ENCODE results near the gene APH1B.
A peak's percentile ranks its signal among the peaks of the same experiment; 100 is the strongest.
"Not testable (repeated sequence)": the region's sequence is repeated elsewhere in the genome, so short reads cannot be mapped to it uniquely, and the experiment has no call there.

APH1B gene

DNA sequence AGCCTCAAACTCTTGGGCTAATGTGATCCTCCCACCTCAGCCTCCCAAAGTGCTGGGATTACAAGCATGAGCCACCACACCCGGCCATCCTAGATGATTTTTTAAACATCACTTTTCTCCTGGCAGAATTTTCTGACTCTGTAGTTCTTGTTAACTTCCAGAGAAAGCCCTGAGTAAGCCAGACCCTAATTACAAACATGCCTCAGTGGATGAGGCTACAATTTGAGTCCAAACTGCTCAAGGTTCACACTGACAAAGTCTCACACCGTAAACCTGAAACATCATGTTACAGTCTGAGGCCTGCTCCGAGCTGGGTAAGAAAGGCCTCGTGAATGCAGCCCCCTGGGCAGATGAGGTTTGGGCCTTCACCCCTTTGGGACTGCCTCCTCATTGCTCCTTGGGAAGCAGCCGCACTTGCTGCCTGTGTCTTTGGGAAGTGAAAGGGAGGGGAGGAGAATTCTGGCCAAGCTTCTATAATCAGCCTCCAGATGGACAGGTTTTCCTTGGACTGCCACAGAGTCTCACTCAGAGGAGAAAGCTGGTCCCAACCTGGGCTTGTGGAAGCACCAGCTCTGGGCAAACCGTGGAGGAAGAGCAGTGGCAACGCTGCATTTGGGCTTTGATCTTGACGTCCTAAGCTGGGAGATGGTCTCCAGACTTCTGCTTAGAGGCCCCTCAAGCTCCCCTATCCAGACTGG is 58.3 kb downstream of the APH1B start:
- DNase-seq: no peak

DNA sequence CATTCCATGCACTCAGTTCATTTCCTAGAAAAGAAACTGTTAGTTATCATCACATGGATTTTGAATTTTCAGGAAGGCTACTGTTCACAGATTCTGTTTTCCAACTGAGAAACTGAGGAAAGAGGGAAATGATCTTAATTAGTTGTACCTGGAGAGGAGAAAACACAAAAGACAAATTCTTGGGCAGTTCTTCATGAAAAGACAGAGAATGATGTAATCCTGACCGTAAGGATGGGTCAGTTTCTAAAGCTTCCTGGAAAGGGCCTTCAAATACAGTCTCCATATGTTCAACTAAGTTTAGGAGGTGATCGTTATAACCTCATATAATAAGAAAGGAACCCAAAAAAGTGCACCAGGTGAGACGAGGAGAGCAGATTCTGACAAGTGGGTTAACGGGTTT is 59.6 kb downstream of the APH1B start:
- no peak for DNase-seq

DNA sequence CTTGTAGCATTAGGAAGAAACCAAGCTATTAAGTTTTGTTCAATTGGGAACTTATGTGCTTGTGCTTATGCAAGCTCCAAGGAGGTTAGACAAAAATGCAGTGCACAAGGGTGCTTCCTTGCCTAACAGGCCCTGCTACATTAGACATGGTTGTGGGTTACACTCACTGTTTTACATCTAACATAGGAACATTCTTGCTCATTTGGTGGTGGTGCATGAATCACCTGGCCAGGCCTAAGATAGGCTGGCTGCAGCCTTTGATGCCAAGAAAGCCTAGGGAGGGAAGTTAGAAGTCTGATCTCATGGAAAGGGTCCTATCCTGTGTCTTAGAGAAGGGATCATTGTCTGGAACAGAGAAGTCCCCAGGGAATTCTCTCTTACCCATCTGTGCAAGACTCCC is 60.8 kb downstream of the APH1B start:
- peak; percentile 13 for DNase-seq

DNA sequence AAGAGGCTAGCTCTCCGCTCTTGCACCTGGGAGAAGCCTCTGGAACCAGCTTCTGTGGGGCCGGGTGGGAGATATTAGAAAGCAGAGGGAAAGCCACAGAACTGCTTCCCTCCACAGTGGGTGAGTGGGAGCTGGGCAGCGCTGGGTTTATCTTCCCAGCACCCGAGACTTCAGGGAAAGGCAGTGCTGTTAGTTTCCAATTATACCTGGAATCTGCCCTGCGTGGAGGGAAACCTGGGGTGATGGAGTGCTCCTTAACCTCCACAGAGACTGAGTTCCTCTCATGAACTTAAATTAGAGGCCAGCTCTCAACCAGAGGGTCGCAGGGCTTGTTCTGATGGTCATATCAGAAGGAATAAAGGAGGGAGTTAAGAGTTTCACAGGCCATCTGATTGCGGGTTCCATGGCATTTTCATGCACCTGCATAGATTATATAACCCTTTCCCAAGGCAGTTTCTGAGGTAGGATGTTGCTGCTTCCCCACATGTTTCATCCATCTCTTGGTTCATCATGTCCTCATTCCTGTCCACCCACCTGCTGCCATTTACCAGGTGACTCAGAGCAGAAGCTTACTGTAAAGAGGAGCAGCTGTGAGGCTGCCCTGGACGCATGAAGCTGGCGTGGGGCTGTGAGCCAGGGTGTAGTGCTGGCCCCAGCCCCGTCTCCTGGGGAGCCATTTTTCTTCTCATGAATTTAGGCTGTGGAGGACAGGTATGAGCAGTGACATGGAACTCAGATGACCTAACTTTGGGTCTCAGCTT is 61.8 kb downstream of the APH1B start:
- no peak for DNase-seq

DNA sequence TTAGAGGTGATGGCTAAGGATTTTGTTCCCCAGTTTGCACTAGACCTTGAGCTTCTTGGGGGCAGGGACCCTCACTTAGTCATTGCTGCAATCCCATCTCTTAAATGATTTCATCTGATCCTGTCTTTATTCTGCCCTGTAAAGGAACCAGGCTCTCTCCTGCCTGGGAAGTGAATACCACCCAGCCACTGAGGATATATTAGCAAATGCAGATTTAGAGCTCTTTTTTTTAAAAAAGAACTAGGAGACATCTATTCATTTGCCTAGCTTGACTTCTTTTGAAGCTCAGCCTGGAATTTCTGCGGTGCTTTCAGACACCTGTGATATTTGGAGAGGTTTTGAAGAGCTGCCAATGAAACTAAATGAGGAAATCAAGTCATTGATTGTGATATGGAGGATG is 62.4 kb downstream of the APH1B start:
- DNase-seq: no peak

DNA sequence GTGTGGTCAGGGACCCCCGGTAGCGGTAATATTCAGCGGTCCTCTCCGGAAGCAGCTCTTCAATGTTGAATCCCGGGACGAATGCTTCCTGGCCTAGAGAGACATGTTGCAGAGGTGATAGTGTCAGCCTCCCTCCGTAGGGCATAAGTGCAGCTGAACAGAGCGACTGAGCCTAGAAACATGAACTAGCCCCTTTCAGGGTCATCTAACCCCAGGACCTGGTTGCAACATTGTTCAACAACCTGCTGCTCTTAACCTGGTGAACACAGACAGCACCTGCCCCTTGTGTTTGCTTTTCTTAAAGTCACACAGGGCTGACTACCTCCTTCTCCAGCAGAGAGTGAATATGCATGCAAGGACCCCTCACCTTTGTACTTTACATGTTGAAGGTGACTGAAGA is 62.9 kb downstream of the APH1B start:
- DNase-seq: no peak

DNA sequence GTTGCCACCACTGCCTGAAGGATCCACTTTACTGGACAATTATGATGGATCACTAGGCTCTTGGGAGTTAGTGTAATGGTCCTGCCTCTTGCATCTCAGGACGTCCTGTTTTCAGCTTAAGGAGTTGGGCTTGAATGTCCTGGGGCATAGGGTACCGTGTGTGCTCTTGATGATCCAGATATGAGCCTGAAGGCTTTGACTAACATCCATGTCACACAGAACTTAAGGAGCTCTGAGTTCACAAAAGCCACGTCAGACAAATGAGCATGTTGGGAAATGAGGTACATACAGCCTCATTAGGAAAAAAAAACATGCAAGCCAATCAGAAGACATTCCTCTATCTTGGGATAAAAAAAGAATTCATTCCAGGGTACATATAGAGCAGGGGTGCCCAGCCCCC is 63.5 kb downstream of the APH1B start:
- no peak for DNase-seq

DNA sequence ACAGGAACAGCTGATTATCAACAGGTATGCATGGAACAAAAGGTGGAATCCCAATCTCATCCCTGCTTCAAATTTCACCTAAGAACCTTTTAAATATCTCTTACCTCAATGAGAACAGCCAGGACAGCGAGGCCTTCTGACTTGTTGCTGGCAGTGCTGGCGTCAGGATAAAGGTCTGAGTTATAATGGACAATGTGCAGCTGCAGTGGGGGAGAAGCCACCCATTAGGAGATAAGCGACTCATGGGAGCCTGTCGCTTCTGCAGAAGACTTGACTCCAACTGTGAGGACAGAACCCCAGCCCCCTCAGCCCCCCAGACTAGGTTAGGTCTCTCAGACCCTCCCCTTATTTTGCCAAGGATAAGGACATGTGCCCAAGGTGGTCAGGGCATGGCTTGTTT is 64.5 kb downstream of the APH1B start:
- no peak for DNase-seq

DNA sequence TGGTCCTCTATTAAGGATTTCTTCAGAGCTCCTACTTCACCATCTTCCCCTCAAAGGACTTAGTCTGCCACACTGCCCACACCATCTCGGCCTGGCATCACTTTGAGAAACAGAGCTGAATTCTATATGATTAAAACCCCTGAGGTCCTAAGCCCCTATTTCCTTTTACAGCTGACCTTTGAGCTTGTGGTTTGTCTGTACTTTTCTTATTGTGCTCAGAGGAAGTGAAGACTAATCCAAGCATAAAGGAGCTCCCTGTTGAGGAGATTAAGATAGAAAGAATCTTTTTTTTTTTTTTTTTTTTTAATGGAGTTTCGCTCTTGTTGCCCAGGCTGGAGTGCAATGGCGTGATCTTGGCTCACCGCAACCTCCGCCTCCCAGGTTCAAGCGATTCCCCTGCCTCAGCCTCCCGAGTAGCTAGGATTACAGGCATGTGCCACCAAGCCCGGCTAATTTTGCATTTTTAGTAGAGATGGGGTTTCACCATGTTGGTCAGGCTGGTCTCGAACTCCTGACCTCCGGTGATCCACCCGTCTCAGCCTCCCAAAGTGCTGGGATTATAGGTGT is 65.7 kb downstream of the APH1B start:
- not testable (repeated sequence) for DNase-seq

DNA sequence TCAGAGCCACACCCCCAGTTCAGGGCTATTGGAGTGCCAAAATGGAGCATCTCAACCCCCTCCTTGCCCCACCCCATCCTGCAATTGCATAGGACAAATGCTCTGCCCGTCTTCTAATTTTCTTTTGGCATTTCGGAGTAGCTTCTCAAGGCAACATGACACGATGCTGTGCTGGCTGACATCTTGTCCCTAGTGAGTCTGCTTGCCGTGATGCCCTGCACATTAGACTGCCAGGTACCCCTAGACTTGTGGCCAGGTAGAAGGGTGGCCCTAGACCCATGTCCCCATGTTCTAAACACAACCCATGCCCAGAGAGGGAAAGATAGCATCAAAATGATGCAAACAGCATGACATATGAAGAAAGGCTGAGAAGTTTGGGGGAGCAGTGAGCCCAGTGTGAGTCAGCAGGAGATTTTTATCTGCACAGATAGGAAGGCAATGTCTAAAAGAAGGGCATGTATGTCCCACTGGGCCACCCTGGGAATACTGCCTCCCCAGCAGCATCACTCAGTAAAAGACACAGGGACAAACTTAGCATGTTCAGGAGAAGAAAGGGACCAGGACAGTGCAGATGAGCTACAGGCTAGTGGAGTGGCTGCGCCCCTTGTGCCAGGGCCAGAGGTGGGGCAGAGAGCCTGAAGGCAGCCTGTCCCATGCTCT is 67.5 kb downstream of the APH1B start:
- DNase-seq: no peak

DNA sequence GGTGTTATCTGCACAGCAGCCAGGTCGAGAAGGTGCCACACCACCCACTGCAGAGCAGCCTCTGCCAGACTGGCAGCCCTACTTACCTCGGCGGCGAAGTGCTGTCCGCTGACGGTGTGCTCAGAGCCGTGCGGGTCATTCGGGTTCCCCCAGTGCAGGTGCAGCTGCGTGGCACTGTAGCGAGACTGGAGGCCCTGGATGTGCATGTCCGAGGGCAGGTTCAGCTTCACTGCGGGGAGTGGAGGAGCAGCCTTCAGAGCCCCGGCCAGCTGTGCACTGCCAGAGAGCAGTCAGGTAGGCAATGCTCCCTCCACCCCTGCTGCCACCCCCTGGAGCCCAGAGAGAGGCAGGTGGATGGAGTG is 68.0 kb downstream of the APH1B start:
- no peak for DNase-seq

DNA sequence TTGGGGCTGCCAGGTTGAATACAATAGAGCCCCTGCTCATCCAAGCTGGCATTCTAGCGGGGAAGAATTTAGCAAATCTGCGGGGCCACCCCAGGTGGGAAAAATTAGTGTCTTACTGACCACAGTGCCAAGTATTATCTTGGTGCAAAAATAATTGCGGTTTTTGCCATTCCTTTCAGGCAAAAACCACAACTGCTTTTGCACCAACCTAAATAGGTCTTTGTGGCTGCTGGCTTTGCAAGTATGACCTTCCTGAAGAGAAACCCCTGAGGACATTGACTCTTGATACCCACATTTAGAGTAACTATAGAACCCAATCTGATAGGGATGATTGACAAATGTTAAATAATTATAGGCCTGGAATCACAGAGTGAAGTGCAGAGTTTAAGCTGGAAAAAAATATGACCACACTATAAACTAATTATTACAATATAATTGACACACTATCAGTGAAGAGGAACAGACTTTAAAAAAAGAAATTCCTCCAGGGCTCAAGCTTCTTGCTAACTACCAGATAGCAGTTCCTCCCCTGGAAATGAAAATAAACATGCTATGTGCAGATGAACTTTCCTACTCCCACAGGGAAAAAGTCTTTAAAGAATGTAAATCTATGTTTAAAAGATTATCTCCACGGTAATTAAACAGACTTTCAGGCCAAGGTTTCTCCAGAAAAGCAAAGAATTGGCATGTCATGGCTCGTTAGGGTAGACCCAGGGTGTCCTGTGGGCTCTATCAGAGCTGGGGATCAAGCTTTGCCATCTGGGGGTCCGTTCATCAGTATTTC is 69.9 kb downstream of the APH1B start:
- no peak for DNase-seq

DNA sequence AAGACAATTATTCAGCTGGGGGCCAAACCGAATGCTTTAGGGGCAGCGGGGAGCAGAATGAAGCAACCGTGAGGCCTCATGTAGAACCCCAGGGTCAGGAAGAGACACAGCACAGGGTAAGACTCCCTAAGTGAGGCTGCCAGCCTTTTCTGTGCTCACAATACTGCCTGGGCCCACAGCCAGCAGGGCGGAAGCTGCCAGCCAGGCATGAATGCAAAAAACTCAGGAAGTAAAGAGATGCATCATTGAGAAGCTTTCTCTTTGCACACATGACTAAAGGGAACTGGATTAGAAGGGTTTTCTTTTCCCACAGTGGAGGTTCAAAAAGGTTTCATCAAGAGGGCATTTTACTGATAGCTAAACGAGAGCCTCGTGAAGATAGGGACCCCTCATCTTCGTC is 71.0 kb downstream of the APH1B start:
- no peak for DNase-seq

DNA sequence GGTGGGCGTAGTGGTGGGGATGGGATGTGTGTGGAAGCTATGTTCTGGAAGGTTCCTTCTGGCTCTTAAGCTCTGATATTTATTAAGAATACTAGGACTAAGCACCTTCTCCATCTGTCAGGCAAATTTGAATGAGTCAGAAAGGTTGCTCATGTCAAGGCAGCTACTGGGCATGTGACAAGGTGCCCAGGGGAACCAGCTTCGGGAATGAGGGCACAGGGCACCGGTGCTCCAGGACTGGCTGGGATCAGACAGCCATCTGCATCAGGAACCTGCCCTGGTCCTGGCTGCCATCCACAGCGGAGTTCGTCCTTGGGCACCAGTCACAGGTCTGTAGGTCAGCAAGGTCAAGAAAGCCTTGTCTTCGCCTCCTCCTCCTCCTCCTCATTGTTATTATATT is 71.8 kb downstream of the APH1B start:
- no peak for DNase-seq

DNA sequence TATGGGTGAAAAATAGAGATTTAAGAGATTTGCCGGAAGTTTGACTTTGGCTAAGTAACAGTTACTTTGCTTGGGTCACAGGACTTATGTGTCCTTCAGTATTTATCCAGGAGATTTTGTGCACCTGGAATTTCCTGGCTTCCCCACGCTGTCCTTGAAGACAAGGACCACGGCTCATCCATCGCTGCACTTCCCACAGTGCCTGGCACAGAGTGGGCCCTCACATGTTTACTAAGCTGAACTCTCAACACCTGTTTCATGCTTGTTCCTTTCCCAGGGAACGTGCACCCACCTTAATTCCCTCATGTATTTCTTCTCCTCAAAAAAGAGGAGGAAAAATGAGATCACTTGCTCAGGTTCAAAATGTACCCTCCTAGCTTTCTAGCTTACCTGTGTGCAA is 72.2 kb downstream of the APH1B start:
- DNase-seq: no peak

DNA sequence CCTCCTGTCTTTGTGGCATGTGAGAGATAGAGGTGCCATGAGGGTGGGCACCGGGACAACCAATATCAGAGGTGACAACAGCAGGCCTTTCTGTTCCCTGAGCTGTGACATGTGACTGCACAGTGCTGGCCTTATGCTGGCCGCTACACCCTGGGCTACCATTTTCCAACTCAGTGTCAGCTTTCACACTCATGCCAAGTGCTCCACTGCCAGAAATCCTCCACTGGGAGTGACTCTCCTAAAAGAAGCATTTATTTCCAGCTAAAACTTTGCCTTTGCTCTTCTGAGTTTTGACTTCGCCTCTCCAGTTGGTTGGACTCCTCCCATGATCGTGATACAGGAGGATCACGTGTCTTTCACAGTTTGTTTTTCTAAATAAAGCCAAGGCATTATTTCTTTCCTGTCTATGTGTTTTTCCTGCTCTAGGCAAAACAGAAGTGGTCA is 72.8 kb downstream of the APH1B start:
- no peak for DNase-seq

DNA sequence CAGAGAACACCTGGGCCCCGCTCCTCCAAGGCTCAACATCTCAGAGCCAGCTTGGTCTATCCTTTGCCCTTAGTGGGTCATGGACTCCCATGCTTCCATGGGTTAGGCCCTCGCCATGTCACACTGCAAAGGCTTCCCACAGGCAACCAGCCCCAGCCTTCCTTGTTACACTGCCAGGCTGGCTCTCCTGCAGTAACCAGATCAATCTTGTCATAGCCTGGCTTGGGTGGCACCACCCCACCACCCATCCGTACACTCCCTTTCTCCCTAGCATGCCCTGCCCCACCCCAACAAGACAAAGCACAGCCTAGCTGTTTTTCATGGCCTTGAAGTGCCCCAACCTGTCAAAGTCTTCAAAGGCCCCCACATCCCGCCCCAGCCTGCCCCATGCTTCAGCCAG is 73.8 kb downstream of the APH1B start:
- no peak for DNase-seq

DNA sequence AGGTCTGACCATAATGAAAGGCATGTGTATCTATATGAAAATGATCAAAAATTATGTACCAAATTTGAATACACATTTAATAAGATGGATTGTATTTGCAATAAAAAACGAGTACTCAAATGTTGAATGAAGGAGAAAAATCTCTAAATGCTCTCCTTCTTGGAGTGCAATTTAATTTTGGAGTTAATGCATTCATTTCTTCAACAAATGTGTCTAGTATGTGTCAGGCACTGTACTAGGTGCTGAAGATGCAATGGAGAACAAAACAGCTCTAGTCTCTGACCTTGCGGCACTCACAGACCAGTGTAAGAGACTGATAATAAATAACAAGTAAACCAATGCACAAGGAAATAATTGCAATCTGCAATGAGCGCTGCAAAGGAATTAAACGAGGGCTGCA is 75.4 kb downstream of the APH1B start:
- DNase-seq: no peak

DNA sequence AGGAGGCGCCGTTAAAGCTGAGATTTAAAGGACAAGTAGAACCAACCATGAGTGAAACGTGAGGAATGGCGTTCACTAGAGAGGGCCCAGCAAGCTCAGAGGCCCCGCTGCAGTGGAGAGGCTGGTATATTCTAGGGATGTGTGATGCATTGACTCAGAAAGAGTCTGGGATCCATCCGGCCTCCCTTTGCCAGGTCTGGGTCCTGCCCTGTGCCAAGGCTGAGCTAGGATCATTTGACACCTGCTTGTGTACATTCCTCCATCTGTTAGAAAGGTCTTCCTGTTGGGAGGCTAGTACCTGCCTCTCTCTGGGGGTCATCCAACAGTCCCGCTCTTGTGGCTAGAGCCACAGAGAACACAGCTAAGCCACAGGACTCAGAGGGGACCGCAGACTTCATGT is 75.9 kb downstream of the APH1B start:
- no peak for DNase-seq

DNA sequence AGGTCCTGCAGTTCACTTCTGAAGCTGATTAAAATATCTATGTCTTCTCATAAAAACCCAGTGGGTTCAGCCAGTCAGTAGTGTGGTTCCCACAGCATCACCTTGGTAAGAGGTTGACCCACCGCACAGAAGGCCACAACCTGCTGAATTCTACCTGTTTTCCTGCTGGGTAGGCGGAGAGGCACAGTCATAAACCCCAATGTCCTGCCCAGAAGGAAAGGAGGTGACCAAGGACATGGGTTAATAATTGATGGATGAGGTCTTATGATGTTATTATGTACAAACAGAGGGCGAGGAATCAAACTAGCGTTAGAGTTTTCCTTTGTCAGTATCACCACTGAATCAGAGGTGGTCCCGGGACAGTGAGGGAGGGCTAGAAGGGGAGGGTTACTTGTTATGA is 76.5 kb downstream of the APH1B start:
- no peak for DNase-seq

DNA sequence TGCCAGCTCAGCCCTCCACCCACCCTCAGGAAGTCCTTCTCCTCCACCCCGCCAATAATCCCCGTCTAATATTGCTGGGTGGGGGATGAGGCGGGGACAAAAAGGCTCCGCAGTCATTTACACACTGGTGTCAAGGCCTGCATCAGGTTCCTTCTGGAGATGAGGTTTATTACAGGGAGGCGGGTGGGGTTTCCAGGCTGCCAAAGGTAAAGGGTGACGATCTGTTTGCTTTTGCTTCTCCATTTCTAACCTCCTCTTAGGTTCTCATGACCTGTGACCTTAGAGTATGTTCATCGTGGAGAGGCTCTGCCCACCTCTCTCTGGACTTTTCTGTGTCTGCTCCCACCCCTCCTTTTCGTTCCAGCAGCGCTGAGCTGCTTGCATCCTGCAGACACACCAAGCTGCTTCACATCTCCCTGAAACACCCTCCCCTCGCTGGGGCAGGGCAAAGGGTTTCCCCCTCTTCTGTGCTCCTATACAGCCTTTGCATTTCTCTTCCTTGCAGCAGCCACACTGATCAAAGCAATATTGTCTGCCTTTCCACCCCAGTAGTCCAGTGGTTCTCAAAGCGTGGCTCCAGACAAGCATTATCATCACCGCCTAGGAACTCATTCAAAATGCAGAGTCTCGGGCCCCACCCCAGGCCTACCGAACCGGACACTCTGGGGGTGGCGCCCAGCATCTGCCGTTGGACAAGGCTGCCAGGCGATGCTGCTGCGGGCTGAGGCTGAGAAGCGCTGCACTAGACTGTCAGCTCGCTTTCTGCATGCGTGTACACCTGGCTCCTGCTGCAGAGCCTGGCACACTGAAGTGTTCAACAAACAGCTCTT is 77.6 kb downstream of the APH1B start:
- no peak for DNase-seq

DNA sequence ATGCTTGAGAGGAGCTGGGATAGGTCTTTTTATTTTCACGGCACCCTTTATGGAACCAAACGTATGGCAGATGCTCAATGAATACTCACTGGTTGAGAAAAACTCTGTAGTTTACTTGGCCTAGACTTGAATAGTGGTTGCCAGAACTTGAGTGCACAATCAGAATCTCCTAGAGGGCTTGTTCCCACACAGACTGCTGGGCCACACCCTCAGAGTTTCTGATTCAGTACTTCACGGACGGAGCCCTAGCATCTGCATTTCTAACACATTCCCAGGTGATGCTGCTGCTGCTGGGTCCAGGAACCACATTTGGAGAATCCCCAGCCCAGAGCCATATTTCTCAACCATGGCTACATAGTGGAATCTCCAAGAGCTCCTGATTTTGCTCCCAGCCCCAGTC is 79.7 kb downstream of the APH1B start:
- no peak for DNase-seq
